ENCODE data around the gene ORAI2.
A peak's percentile ranks its signal among the peaks of the same experiment; 100 is the strongest.

Gene ORAI2

DNA sequence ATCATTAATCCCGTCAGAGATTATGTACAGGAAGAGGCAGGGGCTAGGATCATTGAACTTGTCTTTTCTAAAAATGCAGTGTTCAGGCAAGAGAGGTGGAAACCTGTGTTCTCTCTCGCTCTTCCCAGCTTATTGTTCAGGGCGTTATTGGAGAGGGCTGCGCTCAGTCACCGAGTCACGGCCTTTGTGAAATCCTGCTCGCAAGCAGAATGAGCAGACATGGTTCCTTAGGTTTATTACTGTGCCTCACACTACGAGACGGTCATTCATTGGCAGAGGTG, 37.8 kb upstream of the ORAI2 start:
- DNase-seq: no peak
- peak overlapping the region in 1 of 2 experiments; percentile 91 for H3K27ac ChIP-seq (ENCODE audit: insufficient read depth in 1 of 2, low read depth in 1 of 2, low read length in 2 of 2, poor library complexity in 1 of 2, severe bottlenecking in 2 of 2)
- H3K9me3 ChIP-seq (ENCODE audit: control extremely low read depth in 1 of 5, control insufficient read depth in 4 of 5, insufficient read depth in 2 of 5, low read depth in 1 of 5, low read length in 4 of 5): no peaks in the 10 kb centered on the region
- no peaks in the 10 kb centered on the region for H3K27me3 ChIP-seq (replicated peaks in 2 of 5; ENCODE audit: control insufficient read depth in 4 of 5, insufficient read depth in 5 of 5, low read length in 4 of 5)
- WGBS (ENCODE audit: insufficient coverage): 28% methylated on average over 8 of the region's 9 CpGs
- peaks cover 3 to 19% (median 15%) of the 10 kb centered on the region in 4 experiments for H3K4me1 ChIP-seq (ENCODE audit: control extremely low read depth in 1 of 4, control insufficient read depth in 4 of 4, insufficient read depth in 4 of 4, low read length in 3 of 4)
- CTCF ChIA-PET: interaction anchor here (1.0 to 56.5 kb wide), 5 partner anchors 9 to 118 kb away, joined by 4 to 1488 read pairs (median 11); partner anchors contain the start of genes ALKBH4, LRWD1 and ORAI2
- H3K36me3 ChIP-seq (ENCODE audit: control insufficient read depth in 4 of 4, insufficient read depth in 4 of 4, low read length in 3 of 4): peaks cover 4 to 31% (median 19%) of the 10 kb centered on the region in 4 experiments
- peak overlapping the region; percentile 94 to 100 (median 99) for H3K4me3 ChIP-seq (ENCODE audit: control insufficient read depth in 1 of 7, extremely low read depth in 1 of 7, insufficient read depth in 4 of 7, low read depth in 2 of 7, low read length in 6 of 7)
- POLR2A ChIA-PET: no interaction called here

DNA sequence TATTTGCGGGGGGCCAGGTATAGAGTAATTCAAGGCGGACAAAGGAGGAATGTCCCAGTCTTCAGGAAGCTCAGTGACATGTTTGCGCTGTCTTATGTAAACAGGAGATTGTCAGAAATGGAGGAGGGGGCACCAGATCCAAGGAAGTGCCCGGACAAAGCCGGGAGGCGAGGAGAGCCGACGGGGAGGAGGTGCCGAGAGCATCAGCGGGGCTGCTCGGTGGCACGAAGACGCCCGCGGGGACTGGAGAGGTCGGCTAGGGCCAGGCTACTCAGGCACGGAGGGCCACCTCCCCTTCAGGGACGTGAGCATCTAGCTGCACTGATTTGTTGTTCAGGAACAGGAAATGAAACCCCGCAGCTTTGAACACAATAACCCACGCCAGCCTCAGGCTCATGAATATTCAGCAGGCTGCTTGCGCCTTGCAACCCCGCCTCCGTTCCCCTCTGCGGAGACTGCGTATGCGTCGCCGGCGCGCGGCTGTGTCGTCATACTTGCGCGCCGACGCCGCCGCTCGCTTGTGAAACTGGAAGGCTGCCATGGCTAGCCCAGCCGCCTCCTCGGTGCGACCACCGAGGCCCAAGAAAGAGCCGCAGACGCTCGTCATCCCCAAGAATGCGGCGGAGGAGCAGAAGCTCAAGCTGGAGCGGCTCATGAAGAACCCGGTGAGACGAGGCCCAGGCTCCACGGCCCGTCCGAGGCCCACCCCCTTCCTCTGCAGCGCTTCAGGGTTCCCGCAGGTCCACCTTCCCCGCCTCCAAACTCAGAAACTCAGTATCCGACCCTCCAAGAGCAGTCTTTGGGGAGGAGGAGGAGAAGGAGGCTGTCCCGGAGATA, 37.3 kb upstream of the ORAI2 start, which contains the start of gene PRKRIP1:
Gene PRKRIP1 (plus strand): TSS at position 491 of the 837 bp plus-strand sequence. CDS start 49 bp downstream, at position 540.
- Histone ChIP-seq H3K36me3 (ENCODE audit: control insufficient read depth in 4 of 4, insufficient read depth in 4 of 4, low read length in 3 of 4) (peaks cover 8 to 31% (median 23%) of the 10 kb centered on the region in 4 experiments), H3K27ac (ENCODE audit: insufficient read depth in 1 of 2, low read depth in 1 of 2, low read length in 2 of 2, poor library complexity in 1 of 2, severe bottlenecking in 2 of 2) (peak within 1 kb of the TSS; percentile 83 to 91), H3K4me3 (ENCODE audit: control insufficient read depth in 1 of 7, extremely low read depth in 1 of 7, insufficient read depth in 4 of 7, low read depth in 2 of 7, low read length in 6 of 7) (peak within 1 kb of the TSS; percentile 94 to 100 (median 99)), H3K4me1 (ENCODE audit: control extremely low read depth in 1 of 4, control insufficient read depth in 4 of 4, insufficient read depth in 4 of 4, low read length in 3 of 4) (peaks cover 3 to 19% (median 15%) of the 10 kb centered on the region in 4 experiments), H3K9me3 (ENCODE audit: control extremely low read depth in 1 of 5, control insufficient read depth in 4 of 5, insufficient read depth in 2 of 5, low read depth in 1 of 5, low read length in 4 of 5) (no peaks in the 10 kb centered on the region), H3K27me3 (replicated peaks in 2 of 5; ENCODE audit: control insufficient read depth in 4 of 5, insufficient read depth in 5 of 5, low read length in 4 of 5) (no peaks in the 10 kb centered on the region)
- DNase-seq: peak; percentile 85 to 91 (median 86)
- ChIA-PET CTCF (interaction anchor here (0.9 to 56.5 kb wide), 7 partner anchors 9 to 219 kb away, joined by 3 to 1488 read pairs (median 8); partner anchors contain the start of genes ALKBH4, LRWD1 and ORAI2), POLR2A (interaction anchor here (0.7 kb wide), 1 partner anchor 123 kb away, joined by 3 read pairs; no protein-coding TSS in a partner anchor)
- under 1% methylated on average over 38 of the region's 59 CpGs for WGBS (ENCODE audit: insufficient coverage)

DNA sequence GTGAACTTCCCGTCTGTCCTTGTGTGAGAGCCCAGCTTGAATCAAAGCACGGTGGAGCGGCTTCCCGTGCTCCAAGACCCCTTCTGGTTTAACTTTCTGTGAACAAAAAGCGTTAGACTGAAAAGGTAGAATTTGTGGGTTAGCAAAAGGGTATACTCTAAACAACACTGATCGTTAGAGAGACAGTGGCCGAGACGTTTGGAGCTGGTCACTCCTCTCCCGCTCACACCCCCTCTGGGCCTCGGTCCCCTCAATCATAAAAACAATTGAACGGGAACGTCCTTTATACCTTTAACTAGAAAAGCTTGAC, 36.7 kb upstream of the ORAI2 start:
- peak overlapping the region; percentile 83 to 91 for H3K27ac ChIP-seq (ENCODE audit: insufficient read depth in 1 of 2, low read depth in 1 of 2, low read length in 2 of 2, poor library complexity in 1 of 2, severe bottlenecking in 2 of 2)
- H3K27me3 ChIP-seq (replicated peaks in 2 of 5; ENCODE audit: control insufficient read depth in 4 of 5, insufficient read depth in 5 of 5, low read length in 4 of 5): no peaks in the 10 kb centered on the region
- DNase-seq: no peak
- WGBS (ENCODE audit: insufficient coverage): 0% methylated on average over 5 of the region's 12 CpGs
- H3K36me3 ChIP-seq (ENCODE audit: control insufficient read depth in 4 of 4, insufficient read depth in 4 of 4, low read length in 3 of 4): peaks cover 8 to 31% (median 23%) of the 10 kb centered on the region in 4 experiments
- no peaks in the 10 kb centered on the region for H3K9me3 ChIP-seq (ENCODE audit: control extremely low read depth in 1 of 5, control insufficient read depth in 4 of 5, insufficient read depth in 2 of 5, low read depth in 1 of 5, low read length in 4 of 5)
- CTCF ChIA-PET: interaction anchor here (0.9 to 56.5 kb wide), 6 partner anchors 8 to 219 kb away, joined by 3 to 1488 read pairs (median 10); partner anchors contain the start of genes ALKBH4, LRWD1 and ORAI2
- POLR2A ChIA-PET: interaction anchor here (0.7 kb wide), 1 partner anchor 124 kb away, joined by 3 read pairs; no protein-coding TSS in a partner anchor
- H3K4me3 ChIP-seq (ENCODE audit: control insufficient read depth in 1 of 7, extremely low read depth in 1 of 7, insufficient read depth in 4 of 7, low read depth in 2 of 7, low read length in 6 of 7): peak overlapping the region; percentile 94 to 100 (median 99)
- peaks cover 3 to 19% (median 15%) of the 10 kb centered on the region in 4 experiments for H3K4me1 ChIP-seq (ENCODE audit: control extremely low read depth in 1 of 4, control insufficient read depth in 4 of 4, insufficient read depth in 4 of 4, low read length in 3 of 4)

DNA sequence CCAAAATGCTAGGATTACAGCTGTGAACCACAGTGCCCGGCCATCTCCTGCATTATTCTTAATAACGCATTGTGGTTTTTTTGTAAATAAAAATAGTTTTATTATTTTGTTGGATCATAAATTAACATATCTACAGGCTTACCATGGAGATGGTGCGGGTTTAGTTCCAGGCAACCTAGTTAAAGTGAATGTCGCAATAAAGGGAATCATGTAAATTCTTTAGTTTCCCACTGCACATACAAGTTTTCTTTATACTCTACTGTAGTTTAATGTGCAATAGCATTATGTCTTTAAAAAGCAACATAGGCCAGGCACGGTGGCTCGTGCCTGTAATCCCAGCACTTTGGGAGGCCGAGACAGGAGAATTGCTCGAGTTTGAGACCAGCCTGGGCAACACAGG, 34.8 kb upstream of the ORAI2 start:
- no peak overlapping the region for H3K4me3 ChIP-seq (ENCODE audit: control insufficient read depth in 1 of 7, extremely low read depth in 1 of 7, insufficient read depth in 4 of 7, low read depth in 2 of 7, low read length in 6 of 7)
- 100% methylated on average over 4 of the region's 8 CpGs for WGBS (ENCODE audit: insufficient coverage)
- peaks cover 3 to 26% (median 15%) of the 10 kb centered on the region in 4 experiments for H3K4me1 ChIP-seq (ENCODE audit: control extremely low read depth in 1 of 4, control insufficient read depth in 4 of 4, insufficient read depth in 4 of 4, low read length in 3 of 4)
- no peaks in the 10 kb centered on the region for H3K27me3 ChIP-seq (replicated peaks in 2 of 5; ENCODE audit: control insufficient read depth in 4 of 5, insufficient read depth in 5 of 5, low read length in 4 of 5)
- no peak for DNase-seq
- H3K27ac ChIP-seq (ENCODE audit: insufficient read depth in 1 of 2, low read depth in 1 of 2, low read length in 2 of 2, poor library complexity in 1 of 2, severe bottlenecking in 2 of 2): no peak overlapping the region
- no peaks in the 10 kb centered on the region for H3K9me3 ChIP-seq (ENCODE audit: control extremely low read depth in 1 of 5, control insufficient read depth in 4 of 5, insufficient read depth in 2 of 5, low read depth in 1 of 5, low read length in 4 of 5)
- H3K36me3 ChIP-seq (ENCODE audit: control insufficient read depth in 4 of 4, insufficient read depth in 4 of 4, low read length in 3 of 4): peaks cover 8 to 42% (median 29%) of the 10 kb centered on the region in 4 experiments
- POLR2A ChIA-PET: no interaction called here
- CTCF ChIA-PET: interaction anchor here (0.7 to 56.5 kb wide), 4 partner anchors 10 to 1787 kb away, joined by 4 to 1488 read pairs (median 128); partner anchors contain the start of genes ALKBH4, LRWD1 and ORAI2

DNA sequence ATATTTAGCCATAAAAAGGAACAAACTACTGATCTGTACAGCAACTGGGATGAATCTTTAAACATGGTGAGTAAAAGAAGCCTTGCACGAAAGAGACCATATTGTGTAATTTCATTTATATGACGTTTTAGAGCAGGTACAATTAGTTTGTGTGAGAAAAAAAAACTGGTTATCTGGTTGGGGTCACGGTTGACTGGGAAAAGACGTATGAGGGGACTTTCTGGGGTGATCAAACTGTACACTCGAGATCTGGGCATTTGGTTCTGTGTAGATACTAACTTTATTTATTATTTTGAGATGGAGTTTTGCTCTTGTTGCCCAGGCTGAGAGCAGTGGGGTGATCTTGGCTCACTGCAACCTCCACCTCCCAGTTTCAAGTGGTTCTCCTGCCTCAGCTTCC, 33.0 kb upstream of the ORAI2 start:
- Histone ChIP-seq H3K27me3 (replicated peaks in 2 of 5; ENCODE audit: control insufficient read depth in 4 of 5, insufficient read depth in 5 of 5, low read length in 4 of 5) (no peaks in the 10 kb centered on the region), H3K9me3 (ENCODE audit: control extremely low read depth in 1 of 5, control insufficient read depth in 4 of 5, insufficient read depth in 2 of 5, low read depth in 1 of 5, low read length in 4 of 5) (no peaks in the 10 kb centered on the region), H3K4me3 (ENCODE audit: control insufficient read depth in 1 of 7, extremely low read depth in 1 of 7, insufficient read depth in 4 of 7, low read depth in 2 of 7, low read length in 6 of 7) (no peak overlapping the region), H3K36me3 (ENCODE audit: control insufficient read depth in 4 of 4, insufficient read depth in 4 of 4, low read length in 3 of 4) (peaks cover 12 to 53% (median 37%) of the 10 kb centered on the region in 4 experiments), H3K27ac (ENCODE audit: insufficient read depth in 1 of 2, low read depth in 1 of 2, low read length in 2 of 2, poor library complexity in 1 of 2, severe bottlenecking in 2 of 2) (no peak overlapping the region), H3K4me1 (ENCODE audit: control extremely low read depth in 1 of 4, control insufficient read depth in 4 of 4, insufficient read depth in 4 of 4, low read length in 3 of 4) (peaks cover 3 to 25% (median 14%) of the 10 kb centered on the region in 4 experiments)
- CTCF ChIA-PET: interaction anchor here (1.2 to 56.5 kb wide), 2 partner anchors 42 to 121 kb away, joined by 3 to 1488 read pairs; partner anchors contain the start of genes ALKBH4, LRWD1 and ORAI2
- POLR2A ChIA-PET: interaction anchor here (0.6 kb wide), 1 partner anchor 71 kb away, joined by 3 read pairs; no protein-coding TSS in a partner anchor
- 100% methylated on average over 4 of the region's 5 CpGs for WGBS (ENCODE audit: insufficient coverage)
- DNase-seq: no peak

DNA sequence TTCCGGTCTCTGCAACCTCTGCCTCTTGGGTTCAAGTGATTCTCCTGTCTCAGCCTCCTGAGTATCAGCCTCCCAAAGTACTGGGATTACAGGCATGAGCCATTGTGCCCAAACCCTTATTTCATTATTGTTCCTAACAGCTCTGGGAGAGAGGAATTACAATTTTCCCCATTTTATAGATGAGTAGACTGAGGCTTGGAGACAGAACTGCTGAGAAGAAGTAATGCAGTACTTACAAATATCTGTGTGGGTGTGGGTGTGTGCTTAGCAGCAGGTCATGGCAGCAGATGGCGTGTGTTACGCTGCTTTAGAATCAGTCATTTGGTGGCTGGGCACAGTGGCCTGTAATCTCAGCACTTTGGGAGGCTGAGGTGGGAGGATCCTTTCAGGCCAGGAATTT, 29.8 kb upstream of the ORAI2 start:
- CTCF ChIA-PET: interaction anchor here (1.4 to 56.5 kb wide), 3 partner anchors 10 to 39 kb away, joined by 5 to 1488 read pairs (median 6); partner anchors contain the start of genes ALKBH4, LRWD1 and ORAI2
- POLR2A ChIA-PET: no interaction called here
- whole genome bisulfite sequencing (ENCODE audit: insufficient coverage): 100% methylated on average over 3 of the region's 3 CpGs

More for the DNA sequence above, 29.8 kb upstream of the ORAI2 start:
- H3K27me3 ChIP-seq (replicated peaks in 2 of 5; ENCODE audit: control insufficient read depth in 4 of 5, insufficient read depth in 5 of 5, low read length in 4 of 5): no peaks in the 10 kb centered on the region
- H3K36me3 ChIP-seq (ENCODE audit: control insufficient read depth in 4 of 4, insufficient read depth in 4 of 4, low read length in 3 of 4): peaks cover 16 to 81% (median 57%) of the 10 kb centered on the region in 4 experiments
- no peaks in the 10 kb centered on the region for H3K9me3 ChIP-seq (ENCODE audit: control extremely low read depth in 1 of 5, control insufficient read depth in 4 of 5, insufficient read depth in 2 of 5, low read depth in 1 of 5, low read length in 4 of 5)
- no peak overlapping the region for H3K27ac ChIP-seq (ENCODE audit: insufficient read depth in 1 of 2, low read depth in 1 of 2, low read length in 2 of 2, poor library complexity in 1 of 2, severe bottlenecking in 2 of 2)
- H3K4me3 ChIP-seq (ENCODE audit: control insufficient read depth in 1 of 7, extremely low read depth in 1 of 7, insufficient read depth in 4 of 7, low read depth in 2 of 7, low read length in 6 of 7): no peak overlapping the region
- no peak for DNase-seq
- peaks cover 0 to 7% (median 0%) of the 10 kb centered on the region in 4 experiments for H3K4me1 ChIP-seq (ENCODE audit: control extremely low read depth in 1 of 4, control insufficient read depth in 4 of 4, insufficient read depth in 4 of 4, low read length in 3 of 4)

Measured in common myeloid progenitor, CD34-positive (primary cell).